Left renal cortex interstitium (tissue), 4 donors: ENCODE measurements around the gene DNAJC15. TPM values are rescaled to one million over a fixed set of nuclear protein-coding genes. Genes with fewer than 3 reads are reported as not detected.
"Not testable (repeated sequence)": the region's sequence is repeated elsewhere in the genome, so short reads cannot be mapped to it uniquely, and the experiment has no call there.

Source experiments
- DNase-seq, 4 donors: peaks; one replicate each; pipeline ENCODE4 v3.0.0-alpha.2; 2013; ENCODE audit warnings: low read depth in 4 of 4, low spot score in 2 of 4, missing footprints in 1 of 4
- polyA plus RNA-seq, 4 donors: library from polyadenylated mRNA; unstranded; fragments of 120-200 nt; gene quantifications; one replicate each; pipeline ENCODE4 v1.2.1, GENCODE V29; 2013; ENCODE audit not compliant: insufficient read length in 4 of 4

The DNAJC15 gene
- polyA plus RNA-seq, 4 donors, result 19.9 to 31.9 (median 28.5) TPM

DNA sequence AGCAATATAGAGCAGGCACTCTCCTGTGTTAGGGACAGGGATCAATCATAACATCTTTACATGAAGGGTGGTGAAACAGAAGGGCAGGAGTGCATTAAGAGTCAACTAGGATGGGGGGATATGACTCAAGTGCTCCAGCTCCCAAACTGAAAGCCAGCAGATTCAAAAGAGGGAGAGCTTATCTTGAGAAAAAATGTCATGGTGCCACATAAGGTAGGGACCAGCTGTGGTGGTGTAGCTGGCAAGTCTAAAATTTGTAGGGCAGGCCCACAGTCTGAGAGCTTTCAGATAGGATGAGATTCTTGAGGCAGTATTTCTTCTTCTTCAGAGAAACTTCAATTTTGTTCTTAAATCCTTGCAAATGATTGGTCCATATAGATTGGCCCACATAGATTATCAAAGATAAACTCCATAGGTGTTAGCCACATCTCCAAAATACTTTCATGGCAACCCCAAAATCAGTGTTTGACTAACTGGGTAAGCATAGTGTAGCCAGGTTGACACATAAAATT is 19.1 kb downstream of the DNAJC15 start:
- no peak for DNase-seq

DNA sequence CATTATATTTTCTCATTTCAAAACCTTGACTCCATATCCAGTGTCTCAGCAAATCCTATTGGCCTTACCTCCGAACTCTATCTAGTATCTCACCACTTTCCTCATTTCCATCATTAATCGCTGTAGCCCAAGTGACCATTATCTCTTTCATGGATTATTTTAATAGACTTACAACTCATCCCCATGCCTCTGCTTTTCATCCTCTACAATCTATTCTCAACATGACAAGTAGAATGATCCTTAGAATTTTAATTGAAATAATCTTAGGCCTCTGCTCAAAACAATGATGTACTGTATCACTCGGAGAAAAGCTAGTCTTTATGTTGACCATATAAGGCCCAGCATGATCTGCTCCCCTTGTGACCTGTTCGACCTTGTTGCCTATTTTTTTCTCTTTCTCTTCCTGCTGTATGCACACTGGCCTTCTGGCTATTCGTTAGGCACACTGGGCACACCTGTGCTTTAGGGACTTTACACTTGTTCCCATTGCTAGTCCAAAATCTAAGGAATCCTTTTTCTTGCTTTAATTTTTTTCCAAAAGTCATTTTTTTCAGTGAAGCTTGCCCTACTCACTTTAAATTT is 21.4 kb downstream of the DNAJC15 start:
- DNase-seq, result no peak

DNA sequence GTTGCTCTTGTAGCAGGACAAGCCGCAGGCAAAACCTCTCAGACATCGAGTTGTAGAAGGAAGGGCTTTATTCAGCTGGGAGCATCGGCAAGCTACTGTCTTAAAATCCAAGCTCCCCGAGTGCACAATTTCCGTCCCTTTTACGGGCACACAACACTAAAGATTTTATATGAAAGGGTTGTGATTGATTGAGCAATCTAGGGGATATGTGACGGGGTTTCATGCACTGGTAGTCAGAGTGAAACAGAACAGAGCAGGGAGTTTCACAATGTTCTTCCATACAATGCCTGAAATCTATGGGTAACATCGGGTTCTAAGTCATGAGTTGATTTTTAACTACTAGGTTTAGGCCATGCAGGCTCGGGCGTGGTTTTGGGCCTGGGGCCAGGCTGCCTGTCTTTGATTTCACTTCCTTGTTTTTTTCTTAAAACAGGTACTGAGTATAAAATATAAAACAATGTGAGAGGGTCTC is 22.0 kb downstream of the DNAJC15 start:
- not testable (repeated sequence) for DNase-seq

GRCh38 chr13:43046259-43046658 is 22.9 kb downstream of the DNAJC15 start:
- no peak for DNase-seq

- DNase-seq, result peak in 3 of 4 donors; percentile 55 to 73 (median 59)
These were observed 31.7 kb downstream of the DNAJC15 start for GRCh38 chr13:43054803-43055802.

DNA sequence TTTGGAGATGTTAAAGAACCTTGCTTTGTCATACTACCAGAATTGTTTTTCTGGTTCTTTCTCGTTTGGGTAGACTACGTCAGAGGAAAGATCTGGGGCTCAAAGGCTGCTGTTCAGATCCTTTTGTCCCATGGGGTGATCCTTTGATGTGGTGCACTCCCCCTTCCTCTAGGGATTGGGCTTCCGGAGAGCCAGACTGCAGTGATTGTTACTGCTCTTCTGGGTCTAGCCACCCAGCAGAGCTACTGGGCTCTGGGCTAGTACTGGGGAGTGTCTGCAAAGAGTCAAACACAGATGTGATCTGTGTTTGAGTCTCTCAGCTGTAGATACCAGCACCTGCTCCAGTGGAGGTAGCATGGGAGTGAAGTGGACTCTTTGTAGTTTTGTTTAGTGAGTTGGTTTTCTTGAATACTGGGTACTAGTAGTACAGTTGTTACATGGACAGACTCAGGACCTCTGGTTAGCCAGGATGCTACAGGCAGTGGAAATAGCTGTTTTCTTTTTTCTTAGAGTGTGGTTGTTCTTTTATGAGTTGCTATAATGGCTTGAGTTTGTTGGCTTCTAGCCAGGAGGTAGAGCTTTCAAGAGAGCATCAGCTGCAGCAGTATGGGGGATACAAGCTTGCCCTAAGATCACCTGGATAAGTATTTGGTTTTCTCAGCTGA is 34.4 kb downstream of the DNAJC15 start:
- no peak for DNase-seq

- no peak for DNase-seq
These were observed 34.9 kb downstream of the DNAJC15 start for GRCh38 chr13:43058318-43058674.

DNA sequence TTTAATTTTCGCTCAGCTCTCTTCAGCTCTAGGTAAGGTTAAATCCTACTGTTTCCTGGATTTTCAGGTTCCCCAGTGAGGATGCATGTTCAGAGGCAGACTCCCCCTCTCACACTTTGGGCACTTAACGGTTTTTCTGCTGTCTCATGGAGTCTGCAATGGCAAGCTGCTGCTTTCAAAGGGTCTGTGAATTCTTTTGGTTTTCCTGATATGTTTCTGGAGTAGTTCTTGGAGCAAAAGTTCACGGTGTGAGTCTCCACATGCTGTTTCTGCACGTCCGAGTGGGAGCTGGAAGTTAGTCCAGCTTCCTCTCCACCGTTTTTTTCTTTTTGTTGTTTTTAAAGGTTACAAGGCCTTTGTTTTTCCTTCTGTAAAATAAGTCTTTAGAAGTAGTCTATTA is 35.4 kb downstream of the DNAJC15 start:
- no peak for DNase-seq

GRCh38 chr13:43059779-43060178 is 36.4 kb downstream of the DNAJC15 start:
- DNase-seq, result not testable (repeated sequence)

GRCh38 chr13:43060806-43061205 is 37.4 kb downstream of the DNAJC15 start:
- not testable (repeated sequence) for DNase-seq

- no peak for DNase-seq
These were observed 38.3 kb downstream of the DNAJC15 start for GRCh38 chr13:43061496-43062280.

DNA sequence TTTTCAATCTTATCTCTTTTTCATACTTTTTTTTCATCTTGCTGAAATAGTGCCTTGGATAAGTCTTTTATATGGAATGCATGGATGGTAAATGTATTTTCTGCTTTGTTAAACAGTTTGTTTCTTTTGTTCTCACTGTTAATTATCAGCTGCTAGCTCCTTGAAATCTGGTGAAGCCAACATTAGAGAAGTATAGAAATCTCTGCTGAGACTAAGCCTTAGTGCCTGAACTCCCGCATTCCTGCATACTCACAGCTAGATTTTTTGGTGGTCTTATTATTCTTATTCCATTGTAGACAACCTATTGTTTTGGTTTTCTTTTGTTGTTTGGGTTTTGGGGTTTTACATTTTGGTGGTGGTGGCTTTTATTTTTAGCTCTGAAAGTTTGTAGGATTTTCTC is 48.4 kb downstream of the DNAJC15 start:
- no peak for DNase-seq

- DNase-seq, result no peak
These were observed 49.0 kb downstream of the DNAJC15 start for GRCh38 chr13:43072394-43072793.

DNA sequence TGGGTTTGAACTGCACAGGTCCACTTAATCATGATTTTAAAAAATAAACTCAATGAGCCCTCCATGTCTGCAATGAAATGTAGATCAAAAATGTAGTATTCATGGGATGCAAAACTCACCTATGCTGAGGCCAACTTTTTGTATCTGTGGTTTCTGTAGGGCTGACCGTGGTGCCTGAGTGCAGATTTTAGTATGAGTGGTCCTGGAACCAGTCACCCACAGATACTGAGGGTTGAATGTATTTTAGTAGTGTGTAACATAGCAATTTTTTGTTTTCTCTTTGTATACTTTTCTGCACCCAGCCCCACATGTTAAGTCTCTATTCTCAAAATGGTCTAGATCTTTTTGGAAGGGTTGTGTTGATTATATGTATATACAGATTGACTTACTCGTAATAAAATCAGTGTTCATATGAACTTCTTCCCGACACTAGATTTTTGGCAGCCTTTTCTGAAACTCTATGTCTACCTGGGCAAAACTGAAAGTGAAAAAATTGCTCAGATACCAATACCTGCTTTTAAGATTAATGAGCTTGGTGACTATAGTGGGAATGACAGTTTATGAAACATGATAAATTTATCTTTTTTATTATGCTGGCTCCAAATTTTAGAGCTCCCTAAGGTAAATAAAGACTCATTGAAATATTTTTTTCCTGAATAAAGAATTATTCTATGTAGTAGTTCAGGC is 51.6 kb downstream of the DNAJC15 start:
- no peak for DNase-seq

- DNase-seq, result not testable (repeated sequence)
These were observed 52.1 kb downstream of the DNAJC15 start for GRCh38 chr13:43075511-43075902.

GRCh38 chr13:43077046-43077445 is 53.7 kb downstream of the DNAJC15 start:
- DNase-seq, result no peak

DNA sequence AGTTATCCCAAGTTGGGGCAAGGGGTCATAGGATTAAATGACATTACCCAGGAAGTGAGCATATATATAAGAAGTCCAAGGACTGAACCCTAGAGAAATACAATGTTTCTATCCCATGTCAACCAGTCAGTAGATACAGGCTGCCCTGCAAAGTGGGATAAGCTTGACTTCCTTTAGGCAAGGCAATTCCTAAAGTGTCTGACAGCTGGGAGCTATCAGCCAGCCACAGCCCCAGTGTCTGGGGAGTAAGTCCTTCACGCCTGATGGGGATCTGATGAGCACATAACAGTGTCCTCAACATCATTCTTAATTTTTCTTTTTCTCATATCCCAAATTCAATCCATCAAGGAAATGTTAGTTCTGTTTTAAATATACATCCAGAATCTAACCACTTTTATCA is 54.1 kb downstream of the DNAJC15 start:
- peak in 2 of 4 donors; percentile 32 to 41 for DNase-seq

DNA sequence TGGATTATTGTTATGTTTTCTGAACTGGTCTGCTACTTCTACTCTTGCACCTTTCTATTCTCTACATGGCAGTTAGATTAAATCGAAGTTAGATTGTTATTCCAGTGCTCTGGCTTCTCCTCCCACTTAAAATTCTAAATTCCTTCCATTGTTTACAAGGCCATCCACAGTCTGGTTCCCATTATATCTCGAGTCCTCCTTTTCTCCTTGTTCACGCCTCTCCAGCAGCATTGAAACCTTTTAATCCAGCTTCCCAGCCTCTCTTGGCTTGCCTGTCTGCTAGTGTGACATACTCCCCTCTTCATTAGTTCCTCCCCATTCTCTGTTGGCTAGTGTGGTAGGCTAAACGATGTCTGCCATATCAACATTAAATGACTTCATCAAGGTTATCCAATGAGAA is 54.5 kb downstream of the DNAJC15 start:
- DNase-seq, result no peak

- DNase-seq, result no peak
These were observed 55.0 kb downstream of the DNAJC15 start for GRCh38 chr13:43078399-43078798.
